ENCODE data around the gene TBX18. TPM values are rescaled to one million over a fixed set of nuclear protein-coding genes. Genes with fewer than 3 reads are reported as not detected.

Gene TBX18
- total RNA-seq, 1 donor = 64.1 TPM

DNA sequence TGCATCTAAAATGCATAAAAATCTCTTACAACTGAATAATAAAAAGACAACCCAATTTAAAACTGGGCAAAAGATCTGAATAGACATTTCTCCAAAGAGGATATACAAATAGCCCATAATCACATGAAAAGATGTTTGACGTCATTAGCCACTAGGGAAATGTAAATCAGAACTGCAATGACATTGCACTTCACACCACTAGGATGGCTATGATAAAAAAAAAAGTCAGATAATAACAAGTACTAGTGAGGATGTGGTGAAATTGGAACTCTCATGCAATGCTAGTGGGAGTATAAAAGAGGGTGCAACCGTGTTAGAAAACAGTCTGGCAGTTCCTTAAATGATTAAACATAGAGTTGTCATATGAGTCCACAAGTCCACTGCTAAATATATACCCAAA lies 24.3 kb upstream of the TBX18 start:
- Histone ChIP-seq H4K20me1 (ENCODE audit: insufficient read depth, low read length) (no peaks in the 10 kb centered on the region), H3K4me1 (ENCODE audit: insufficient read depth, low read length) (peaks cover 6% of the 10 kb centered on the region), H3K36me3 (ENCODE audit: insufficient read depth, low read length) (no peaks in the 10 kb centered on the region), H2AFZ (ENCODE audit: low read length) (no peak overlapping the region), H3K79me2 (ENCODE audit: insufficient read depth, low read length) (no peaks in the 10 kb centered on the region), H3K27me3 (ENCODE audit: insufficient read depth, low read length) (no peaks in the 10 kb centered on the region), H3K9me3 (ENCODE audit: low read depth, low read length) (no peaks in the 10 kb centered on the region), H3K4me2 (ENCODE audit: insufficient read depth, low read length) (no peak overlapping the region), H3K4me3 (ENCODE audit: insufficient read depth, low read length) (no peak overlapping the region), H3K27ac (ENCODE audit: low read depth, low read length) (no peak overlapping the region)
- DNase-seq (ENCODE audit: insufficient read length, low spot score, missing footprints) = no peak
- TF ChIP-seq, protein P1, sequence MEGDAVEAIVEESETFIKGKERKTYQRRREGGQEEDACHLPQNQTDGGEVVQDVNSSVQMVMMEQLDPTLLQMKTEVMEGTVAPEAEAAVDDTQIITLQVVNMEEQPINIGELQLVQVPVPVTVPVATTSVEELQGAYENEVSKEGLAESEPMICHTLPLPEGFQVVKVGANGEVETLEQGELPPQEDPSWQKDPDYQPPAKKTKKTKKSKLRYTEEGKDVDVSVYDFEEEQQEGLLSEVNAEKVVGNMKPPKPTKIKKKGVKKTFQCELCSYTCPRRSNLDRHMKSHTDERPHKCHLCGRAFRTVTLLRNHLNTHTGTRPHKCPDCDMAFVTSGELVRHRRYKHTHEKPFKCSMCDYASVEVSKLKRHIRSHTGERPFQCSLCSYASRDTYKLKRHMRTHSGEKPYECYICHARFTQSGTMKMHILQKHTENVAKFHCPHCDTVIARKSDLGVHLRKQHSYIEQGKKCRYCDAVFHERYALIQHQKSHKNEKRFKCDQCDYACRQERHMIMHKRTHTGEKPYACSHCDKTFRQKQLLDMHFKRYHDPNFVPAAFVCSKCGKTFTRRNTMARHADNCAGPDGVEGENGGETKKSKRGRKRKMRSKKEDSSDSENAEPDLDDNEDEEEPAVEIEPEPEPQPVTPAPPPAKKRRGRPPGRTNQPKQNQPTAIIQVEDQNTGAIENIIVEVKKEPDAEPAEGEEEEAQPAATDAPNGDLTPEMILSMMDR (IDR thresholded peaks at IDR 0.05; ENCODE audit: extremely low read depth, low read depth, low read length) = no peak

DNA sequence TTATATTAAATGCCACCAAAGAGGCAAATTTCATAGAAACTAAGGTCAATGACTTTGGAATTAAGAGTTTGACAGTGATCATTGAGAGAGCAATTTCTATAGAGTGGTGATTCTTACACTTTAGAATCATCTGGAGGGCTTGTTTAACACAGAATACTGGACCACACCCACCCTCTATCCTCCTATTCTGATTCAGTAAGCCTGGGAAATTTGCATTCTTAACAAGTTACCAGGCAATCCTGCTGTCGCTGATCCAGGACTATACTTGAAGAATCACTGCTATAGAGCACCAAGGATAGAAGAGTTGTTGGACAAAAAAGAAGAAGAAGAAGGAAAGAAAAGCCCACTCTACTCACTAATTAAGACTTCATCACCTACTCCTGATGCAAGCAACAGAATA lies 21.3 kb upstream of the TBX18 start:
- Histone ChIP-seq H3K27ac (ENCODE audit: low read depth, low read length) (no peak overlapping the region), H3K4me1 (ENCODE audit: insufficient read depth, low read length) (no peaks in the 10 kb centered on the region), H3K4me2 (ENCODE audit: insufficient read depth, low read length) (no peak overlapping the region), H2AFZ (ENCODE audit: low read length) (no peak overlapping the region), H3K36me3 (ENCODE audit: insufficient read depth, low read length) (no peaks in the 10 kb centered on the region), H4K20me1 (ENCODE audit: insufficient read depth, low read length) (no peaks in the 10 kb centered on the region), H3K9me3 (ENCODE audit: low read depth, low read length) (no peaks in the 10 kb centered on the region), H3K27me3 (ENCODE audit: insufficient read depth, low read length) (no peaks in the 10 kb centered on the region), H3K4me3 (ENCODE audit: insufficient read depth, low read length) (no peak overlapping the region), H3K79me2 (ENCODE audit: insufficient read depth, low read length) (no peaks in the 10 kb centered on the region)
- peak; percentile 48 for DNase-seq (ENCODE audit: insufficient read length, low spot score, missing footprints)
- TF ChIP-seq, protein P1 (IDR thresholded peaks at IDR 0.05; ENCODE audit: extremely low read depth, low read depth, low read length) = no peak

DNA sequence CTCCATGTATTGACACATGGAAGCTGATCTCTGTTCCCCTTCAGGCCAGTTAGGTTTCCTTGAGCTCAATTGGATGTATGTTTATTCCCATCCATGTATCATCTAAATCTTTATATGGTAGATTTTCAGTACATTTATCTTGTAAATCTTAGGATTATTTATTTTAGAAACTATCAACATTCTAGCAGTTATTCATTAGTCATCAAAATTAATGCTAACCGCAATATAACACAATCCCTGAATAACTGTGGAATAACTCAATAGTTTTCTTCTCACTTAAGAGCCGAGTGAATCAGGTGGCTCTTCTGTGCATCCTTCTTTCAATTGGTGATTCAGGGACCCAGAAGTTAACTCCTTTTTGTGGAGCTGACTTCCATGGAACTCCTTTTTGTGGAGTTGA lies 15.5 kb upstream of the TBX18 start:
- TF ChIP-seq, protein P1 (IDR thresholded peaks at IDR 0.05; ENCODE audit: extremely low read depth, low read depth, low read length) = no peak
- H3K36me3 ChIP-seq (ENCODE audit: insufficient read depth, low read length) = no peaks in the 10 kb centered on the region
- no peak overlapping the region for H3K27ac ChIP-seq (ENCODE audit: low read depth, low read length)
- H2AFZ ChIP-seq (ENCODE audit: low read length) = no peak overlapping the region
- no peaks in the 10 kb centered on the region for H3K27me3 ChIP-seq (ENCODE audit: insufficient read depth, low read length)
- H3K4me1 ChIP-seq (ENCODE audit: insufficient read depth, low read length) = peaks cover 8% of the 10 kb centered on the region
- DNase-seq (ENCODE audit: insufficient read length, low spot score, missing footprints) = no peak
- H3K4me2 ChIP-seq (ENCODE audit: insufficient read depth, low read length) = no peak overlapping the region
- H3K9me3 ChIP-seq (ENCODE audit: low read depth, low read length) = no peaks in the 10 kb centered on the region
- H4K20me1 ChIP-seq (ENCODE audit: insufficient read depth, low read length) = no peaks in the 10 kb centered on the region
- H3K79me2 ChIP-seq (ENCODE audit: insufficient read depth, low read length) = no peaks in the 10 kb centered on the region
- no peak overlapping the region for H3K4me3 ChIP-seq (ENCODE audit: insufficient read depth, low read length)

DNA sequence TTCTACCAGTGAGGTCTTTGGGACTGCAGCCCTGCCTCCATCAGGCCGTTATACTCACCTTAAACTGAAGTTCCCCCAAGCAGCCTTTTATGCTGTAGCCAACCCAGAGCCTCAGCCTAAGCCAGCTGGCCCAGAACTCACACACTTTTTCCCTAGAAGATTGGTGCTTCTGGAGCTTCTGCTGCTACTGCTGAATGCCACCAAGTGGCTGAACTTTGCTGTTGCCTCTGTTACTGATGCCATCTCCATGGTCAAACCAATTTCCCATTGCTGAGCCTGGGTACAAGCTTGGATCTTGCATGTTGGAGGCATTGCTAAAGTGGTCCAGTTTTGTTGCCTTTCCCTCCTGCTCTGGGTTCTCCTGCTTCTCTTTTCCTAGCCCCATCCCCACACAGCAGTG lies 15.0 kb upstream of the TBX18 start:
- peaks cover 8% of the 10 kb centered on the region for H3K4me1 ChIP-seq (ENCODE audit: insufficient read depth, low read length)
- H3K36me3 ChIP-seq (ENCODE audit: insufficient read depth, low read length) = no peaks in the 10 kb centered on the region
- H3K79me2 ChIP-seq (ENCODE audit: insufficient read depth, low read length) = no peaks in the 10 kb centered on the region
- H2AFZ ChIP-seq (ENCODE audit: low read length) = no peak overlapping the region
- no peak overlapping the region for H3K4me3 ChIP-seq (ENCODE audit: insufficient read depth, low read length)
- H3K9me3 ChIP-seq (ENCODE audit: low read depth, low read length) = no peaks in the 10 kb centered on the region
- H3K27me3 ChIP-seq (ENCODE audit: insufficient read depth, low read length) = no peaks in the 10 kb centered on the region
- H3K4me2 ChIP-seq (ENCODE audit: insufficient read depth, low read length) = no peak overlapping the region
- H4K20me1 ChIP-seq (ENCODE audit: insufficient read depth, low read length) = no peaks in the 10 kb centered on the region
- TF ChIP-seq, protein P1 (IDR thresholded peaks at IDR 0.05; ENCODE audit: extremely low read depth, low read depth, low read length) = peak; percentile 50
- H3K27ac ChIP-seq (ENCODE audit: low read depth, low read length) = no peak overlapping the region
- DNase-seq (ENCODE audit: insufficient read length, low spot score, missing footprints) = peak; percentile 57

All from osteoblast (primary cell).